Fibroblast of lung (primary cell): Measurements from ENCODE around the gene FIP1L1.

Experiments used
- EZH2 ChIP-seq: IDR thresholded peaks from 2 replicates; pipeline ENCODE4 v1.5.1; 2012; ENCODE audit warnings: low read length, control low read depth, mild to moderate bottlenecking; ENCODE audit errors: missing control alignments
- TF ChIP-seq, protein P1 (sequence below), 2 donors: IDR thresholded peaks in 1 of 2; conservative IDR thresholded peaks in 1 of 2; 1 replicate in 1 of 2; 2 replicates in 1 of 2; pipeline ENCODE4 v1.5.1; 2011 to 2012; ENCODE audit warnings: low read length in 2 of 2, control low read depth in 1 of 2, inconsistent platforms in 1 of 2, low read depth in 1 of 2, mild to moderate bottlenecking in 1 of 2

DNA sequence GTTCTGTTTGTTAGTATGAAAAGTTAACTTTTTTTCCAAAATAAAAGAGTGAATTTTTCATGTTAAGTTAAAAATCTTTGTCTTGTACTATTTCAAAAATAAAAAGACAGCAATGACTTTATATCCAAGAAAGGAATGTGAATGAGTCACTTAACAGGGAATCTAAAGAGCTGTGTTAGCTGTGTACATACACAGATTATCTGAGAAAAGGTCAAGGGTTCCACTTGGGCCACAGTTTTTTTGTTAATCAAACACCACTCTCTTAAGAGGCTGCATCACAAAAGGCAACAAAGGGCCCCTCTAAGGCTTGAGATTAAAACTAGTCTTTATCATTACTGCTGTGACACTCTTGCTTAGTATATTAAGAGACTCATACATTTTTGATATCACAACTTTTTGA lies 82.1 kb downstream of the FIP1L1 start:
- TF ChIP-seq, protein P1, sequence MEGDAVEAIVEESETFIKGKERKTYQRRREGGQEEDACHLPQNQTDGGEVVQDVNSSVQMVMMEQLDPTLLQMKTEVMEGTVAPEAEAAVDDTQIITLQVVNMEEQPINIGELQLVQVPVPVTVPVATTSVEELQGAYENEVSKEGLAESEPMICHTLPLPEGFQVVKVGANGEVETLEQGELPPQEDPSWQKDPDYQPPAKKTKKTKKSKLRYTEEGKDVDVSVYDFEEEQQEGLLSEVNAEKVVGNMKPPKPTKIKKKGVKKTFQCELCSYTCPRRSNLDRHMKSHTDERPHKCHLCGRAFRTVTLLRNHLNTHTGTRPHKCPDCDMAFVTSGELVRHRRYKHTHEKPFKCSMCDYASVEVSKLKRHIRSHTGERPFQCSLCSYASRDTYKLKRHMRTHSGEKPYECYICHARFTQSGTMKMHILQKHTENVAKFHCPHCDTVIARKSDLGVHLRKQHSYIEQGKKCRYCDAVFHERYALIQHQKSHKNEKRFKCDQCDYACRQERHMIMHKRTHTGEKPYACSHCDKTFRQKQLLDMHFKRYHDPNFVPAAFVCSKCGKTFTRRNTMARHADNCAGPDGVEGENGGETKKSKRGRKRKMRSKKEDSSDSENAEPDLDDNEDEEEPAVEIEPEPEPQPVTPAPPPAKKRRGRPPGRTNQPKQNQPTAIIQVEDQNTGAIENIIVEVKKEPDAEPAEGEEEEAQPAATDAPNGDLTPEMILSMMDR (conservative IDR thresholded peaks at IDR 0.05 in 1 of 2, IDR thresholded peaks at IDR 0.05 in 1 of 2; ENCODE audit: low read depth in 1 of 2, low read length in 2 of 2) = no peak
- TF ChIP-seq EZH2 = no peak
